GM12801 (cell line): Measurements from ENCODE around the gene ULK4.

Experiments used
- TF ChIP-seq, protein P1 (sequence below): IDR thresholded peaks from one replicate; pipeline ENCODE4 v1.5.1; 2011; ENCODE audit warnings: control low read depth; ENCODE audit not compliant: insufficient read length; ENCODE audit errors: extremely low read depth

ULK4 gene

DNA sequence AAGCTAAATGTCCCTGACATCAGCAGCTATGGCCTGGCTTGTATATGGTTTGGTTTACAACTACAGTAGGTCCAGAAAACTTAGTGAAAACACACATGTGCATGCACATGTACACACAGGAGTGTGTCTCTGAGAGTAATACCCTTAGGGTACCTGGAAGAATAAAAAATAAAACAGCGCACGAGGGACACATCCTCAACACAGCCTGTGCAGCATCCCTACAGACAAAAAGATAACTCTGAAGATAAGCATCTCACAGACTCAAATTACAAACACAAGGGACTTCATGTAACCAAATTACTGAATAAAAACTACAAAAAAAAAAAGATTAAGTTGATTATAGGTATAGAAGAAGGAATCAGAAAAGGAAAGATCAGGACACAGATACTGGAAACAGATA lies 653.8 kb downstream of the ULK4 start:
- TF ChIP-seq, protein P1, sequence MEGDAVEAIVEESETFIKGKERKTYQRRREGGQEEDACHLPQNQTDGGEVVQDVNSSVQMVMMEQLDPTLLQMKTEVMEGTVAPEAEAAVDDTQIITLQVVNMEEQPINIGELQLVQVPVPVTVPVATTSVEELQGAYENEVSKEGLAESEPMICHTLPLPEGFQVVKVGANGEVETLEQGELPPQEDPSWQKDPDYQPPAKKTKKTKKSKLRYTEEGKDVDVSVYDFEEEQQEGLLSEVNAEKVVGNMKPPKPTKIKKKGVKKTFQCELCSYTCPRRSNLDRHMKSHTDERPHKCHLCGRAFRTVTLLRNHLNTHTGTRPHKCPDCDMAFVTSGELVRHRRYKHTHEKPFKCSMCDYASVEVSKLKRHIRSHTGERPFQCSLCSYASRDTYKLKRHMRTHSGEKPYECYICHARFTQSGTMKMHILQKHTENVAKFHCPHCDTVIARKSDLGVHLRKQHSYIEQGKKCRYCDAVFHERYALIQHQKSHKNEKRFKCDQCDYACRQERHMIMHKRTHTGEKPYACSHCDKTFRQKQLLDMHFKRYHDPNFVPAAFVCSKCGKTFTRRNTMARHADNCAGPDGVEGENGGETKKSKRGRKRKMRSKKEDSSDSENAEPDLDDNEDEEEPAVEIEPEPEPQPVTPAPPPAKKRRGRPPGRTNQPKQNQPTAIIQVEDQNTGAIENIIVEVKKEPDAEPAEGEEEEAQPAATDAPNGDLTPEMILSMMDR = no peak

GRCh38 chr3:41307065-41307464 lies 654.8 kb downstream of the ULK4 start:
- TF ChIP-seq, protein P1 = no peak

DNA sequence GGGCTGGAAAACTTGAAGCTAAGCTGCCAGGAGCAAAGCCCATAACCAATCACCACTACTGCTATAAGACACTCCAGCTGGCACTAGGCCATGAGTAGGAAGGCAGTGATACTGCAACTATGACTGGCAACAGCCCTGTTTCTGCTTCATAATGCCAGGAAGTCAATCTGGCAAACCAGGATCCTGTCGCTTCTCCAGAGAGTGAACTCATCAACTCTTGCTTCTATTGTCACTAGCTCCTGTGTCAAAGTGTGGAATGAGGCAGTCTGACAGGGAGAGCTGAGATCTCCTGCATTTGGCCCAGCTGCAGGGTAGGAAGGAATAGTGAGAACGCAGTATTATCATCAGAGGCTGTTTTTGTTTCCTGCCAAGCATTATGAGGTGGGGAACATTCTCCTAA lies 657.3 kb downstream of the ULK4 start:
- TF ChIP-seq, protein P1 = no peak

DNA sequence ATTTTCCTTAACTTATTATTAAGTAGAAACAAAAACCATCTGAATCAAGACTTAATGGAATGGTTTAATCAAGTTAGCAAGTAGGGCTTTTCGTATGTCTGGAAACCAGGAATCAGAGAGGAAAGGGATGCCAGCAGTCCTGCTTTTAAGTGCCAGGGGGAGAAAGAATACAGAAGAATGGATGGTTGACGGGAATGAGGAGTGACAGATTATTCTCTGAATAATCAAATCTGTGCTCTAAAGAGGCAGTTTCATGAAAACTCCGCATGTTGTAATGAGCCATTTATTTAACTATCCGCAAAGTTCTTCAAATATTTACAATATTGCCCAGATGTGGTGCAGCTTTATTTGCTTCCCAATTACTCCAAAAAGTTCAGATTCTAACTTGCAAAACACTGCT lies 659.6 kb downstream of the ULK4 start:
- TF ChIP-seq, protein P1 = no peak

DNA sequence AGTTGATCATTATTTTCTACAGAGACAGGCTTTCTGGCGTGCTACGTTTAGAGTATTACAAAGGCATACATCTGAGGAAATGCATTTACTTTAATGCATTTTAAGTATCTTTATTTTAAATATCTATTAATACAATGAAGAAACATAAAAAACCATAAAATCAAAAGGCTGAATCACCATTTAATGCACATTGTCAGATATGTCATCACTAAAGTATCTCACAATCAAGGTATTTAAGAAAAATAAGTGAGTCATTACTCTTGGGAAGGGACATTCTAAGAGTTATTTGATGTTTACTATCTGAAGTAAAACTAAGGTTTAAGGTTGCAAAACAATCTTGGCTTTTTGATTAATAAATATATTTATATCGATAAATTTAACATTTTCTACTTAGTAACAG lies 660.4 kb downstream of the ULK4 start:
- TF ChIP-seq, protein P1 = no peak

GRCh38 chr3:41299036-41299435 lies 662.9 kb downstream of the ULK4 start:
- TF ChIP-seq, protein P1 = no peak

GRCh38 chr3:41297750-41298149 lies 664.2 kb downstream of the ULK4 start:
- TF ChIP-seq, protein P1 = no peak

GRCh38 chr3:41296556-41296955 lies 665.3 kb downstream of the ULK4 start:
- TF ChIP-seq, protein P1 = no peak
